Nephron (organoid): Measurements from ENCODE around the gene ZSWIM2.
"Not testable (repeated sequence)": the region's sequence is repeated elsewhere in the genome, so short reads cannot be mapped to it uniquely, and the experiment has no call there.

Experiments
- H3K27ac Mint-ChIP-seq, 3 experiments: 2 replicates each; pipeline ENCODE4 v1.8.0; 2020; ENCODE audit warnings: mixed read lengths in 3 of 3, mild to moderate bottlenecking in 2 of 3, moderate library complexity in 1 of 3
- H3K27me3 Mint-ChIP-seq: 2 replicates; pipeline ENCODE4 v1.8.0; 2021; ENCODE audit warnings: low read depth, mild to moderate bottlenecking, moderate library complexity, mixed read lengths
- H3K36me3 Mint-ChIP-seq: 2 replicates; pipeline ENCODE4 v1.8.0; 2020; ENCODE audit warnings: low read depth, mixed read lengths
- H3K4me1 Mint-ChIP-seq: 2 replicates; pipeline ENCODE4 v1.8.0; 2020; ENCODE audit warnings: mixed read lengths
- H3K4me3 Mint-ChIP-seq, 3 experiments: 2 replicates each; pipeline ENCODE4 v1.8.0; 2020; ENCODE audit warnings: mild to moderate bottlenecking in 3 of 3, mixed read lengths in 3 of 3, moderate library complexity in 2 of 3
- H3K9me3 Mint-ChIP-seq: 2 replicates; pipeline ENCODE4 v1.8.0; 2020; ENCODE audit warnings: mixed read lengths
- TF ChIP-seq, protein P1 (sequence below), 3 experiments: fragments of 200-600 bp; sonication (generic); IDR thresholded peaks; one replicate each; pipeline ENCODE4 v1.5.0; 2021; ENCODE audit warnings: antibody characterized with exemption in 3 of 3; ENCODE audit not compliant: unreplicated experiment in 3 of 3

ZSWIM2 gene

DNA sequence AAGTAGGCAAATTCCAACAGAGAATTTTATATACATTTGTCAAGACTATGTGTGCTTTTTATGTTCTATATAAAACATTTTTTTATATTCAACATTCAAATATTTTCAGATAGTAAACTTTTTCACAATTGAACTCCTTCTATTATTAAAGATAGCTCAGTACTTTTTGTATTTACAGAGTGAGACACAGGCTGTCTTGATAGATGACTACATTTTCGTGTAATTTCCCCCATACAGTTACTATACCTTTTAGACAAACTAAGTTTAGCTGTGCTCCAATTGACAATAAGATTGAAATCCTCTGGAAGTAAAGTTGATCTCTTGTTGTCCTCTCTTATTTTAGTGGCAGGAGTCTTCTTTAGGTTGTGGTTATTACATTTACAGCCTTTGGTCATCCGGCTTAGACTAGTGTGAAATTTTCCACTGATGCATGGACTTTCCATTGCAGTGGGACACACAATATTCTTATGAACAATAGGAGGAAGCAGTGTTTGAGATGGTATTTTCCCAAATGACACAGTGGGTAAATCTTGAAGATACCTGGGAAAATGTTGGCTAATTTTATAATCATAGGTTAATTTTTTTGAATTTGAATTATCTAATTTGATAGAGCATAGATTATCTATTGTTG, 21.0 kb downstream of the ZSWIM2 start:
- H3K4me3 Mint-ChIP-seq: no peak overlapping the region
- TF ChIP-seq, protein P1, sequence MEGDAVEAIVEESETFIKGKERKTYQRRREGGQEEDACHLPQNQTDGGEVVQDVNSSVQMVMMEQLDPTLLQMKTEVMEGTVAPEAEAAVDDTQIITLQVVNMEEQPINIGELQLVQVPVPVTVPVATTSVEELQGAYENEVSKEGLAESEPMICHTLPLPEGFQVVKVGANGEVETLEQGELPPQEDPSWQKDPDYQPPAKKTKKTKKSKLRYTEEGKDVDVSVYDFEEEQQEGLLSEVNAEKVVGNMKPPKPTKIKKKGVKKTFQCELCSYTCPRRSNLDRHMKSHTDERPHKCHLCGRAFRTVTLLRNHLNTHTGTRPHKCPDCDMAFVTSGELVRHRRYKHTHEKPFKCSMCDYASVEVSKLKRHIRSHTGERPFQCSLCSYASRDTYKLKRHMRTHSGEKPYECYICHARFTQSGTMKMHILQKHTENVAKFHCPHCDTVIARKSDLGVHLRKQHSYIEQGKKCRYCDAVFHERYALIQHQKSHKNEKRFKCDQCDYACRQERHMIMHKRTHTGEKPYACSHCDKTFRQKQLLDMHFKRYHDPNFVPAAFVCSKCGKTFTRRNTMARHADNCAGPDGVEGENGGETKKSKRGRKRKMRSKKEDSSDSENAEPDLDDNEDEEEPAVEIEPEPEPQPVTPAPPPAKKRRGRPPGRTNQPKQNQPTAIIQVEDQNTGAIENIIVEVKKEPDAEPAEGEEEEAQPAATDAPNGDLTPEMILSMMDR (IDR thresholded peaks at IDR 0.05; ENCODE audit: unreplicated experiment in 3 of 3): no peak
- H3K4me1 Mint-ChIP-seq: no peaks in the 10 kb centered on the region
- H3K27ac Mint-ChIP-seq: no peak overlapping the region
- H3K9me3 Mint-ChIP-seq: no peaks in the 10 kb centered on the region
- no peaks in the 10 kb centered on the region for H3K36me3 Mint-ChIP-seq
- no peaks in the 10 kb centered on the region for H3K27me3 Mint-ChIP-seq

DNA sequence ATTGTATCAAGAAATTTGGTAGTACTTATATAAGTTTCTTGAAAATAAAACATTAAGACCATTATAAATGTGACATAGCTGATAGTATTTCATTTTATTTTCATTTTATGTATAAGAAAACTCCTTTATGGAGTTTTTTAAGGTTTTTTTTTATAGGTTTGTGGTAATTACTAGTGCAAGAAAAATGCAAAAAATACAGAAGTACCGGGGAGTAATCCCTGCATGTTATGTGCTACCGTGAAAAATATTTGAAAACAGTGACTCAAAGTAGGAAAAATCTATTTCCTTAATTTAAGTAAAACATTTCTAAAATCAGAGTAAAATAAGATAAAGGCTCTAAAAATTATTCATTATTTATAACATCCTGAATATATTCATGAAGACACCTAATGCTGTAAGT, 21.6 kb downstream of the ZSWIM2 start:
- H3K36me3 Mint-ChIP-seq: no peaks in the 10 kb centered on the region
- no peaks in the 10 kb centered on the region for H3K27me3 Mint-ChIP-seq
- no peaks in the 10 kb centered on the region for H3K9me3 Mint-ChIP-seq
- no peak overlapping the region for H3K4me3 Mint-ChIP-seq
- no peak overlapping the region for H3K27ac Mint-ChIP-seq
- TF ChIP-seq, protein P1 (IDR thresholded peaks at IDR 0.05; ENCODE audit: unreplicated experiment in 3 of 3): no peak
- H3K4me1 Mint-ChIP-seq: no peaks in the 10 kb centered on the region

DNA sequence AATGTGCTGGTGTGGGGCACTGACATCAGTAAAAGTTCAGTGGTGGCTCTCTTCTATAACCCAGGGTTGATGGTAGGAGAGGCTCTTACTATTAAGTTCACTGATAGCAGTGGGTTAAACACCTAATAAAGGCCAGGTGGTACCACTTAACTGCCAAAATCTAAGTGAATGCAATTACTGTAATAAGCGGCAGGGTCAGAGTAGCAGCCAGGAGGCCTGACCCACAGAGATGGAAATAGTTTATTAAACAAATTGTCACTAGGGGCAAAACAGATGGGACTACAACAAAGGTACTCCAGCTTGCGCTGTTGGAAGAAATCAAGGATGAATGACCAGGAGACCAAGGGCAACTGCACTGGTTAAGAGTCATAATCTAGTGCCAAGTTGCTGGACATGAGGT, 26.6 kb downstream of the ZSWIM2 start:
- TF ChIP-seq, protein P1 (IDR thresholded peaks at IDR 0.05; ENCODE audit: unreplicated experiment in 3 of 3): no peak
- Mint-ChIP-seq H3K4me3 (no peak overlapping the region), H3K27ac (no peak overlapping the region), H3K9me3 (no peaks in the 10 kb centered on the region), H3K27me3 (no peaks in the 10 kb centered on the region), H3K36me3 (no peaks in the 10 kb centered on the region), H3K4me1 (no peaks in the 10 kb centered on the region)

DNA sequence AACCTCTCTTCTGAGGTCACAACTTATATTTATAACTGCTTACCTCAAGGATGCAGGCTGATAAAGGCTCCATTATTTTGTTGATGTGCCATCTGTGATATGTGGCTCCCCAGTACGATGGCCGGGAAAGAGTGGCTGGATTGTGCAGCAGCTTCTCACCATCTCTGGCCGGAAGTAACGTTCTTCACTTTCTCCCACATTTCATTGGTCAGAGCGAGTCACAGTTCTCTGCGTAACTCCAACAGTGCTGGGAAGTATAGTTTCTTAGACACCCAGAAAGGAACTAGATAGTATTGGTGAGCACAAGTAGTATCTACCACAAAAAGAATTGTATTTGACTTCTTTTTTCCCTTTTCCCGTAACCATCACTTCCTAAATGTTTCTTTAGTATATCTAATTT, 28.7 kb downstream of the ZSWIM2 start:
- H3K27me3 Mint-ChIP-seq: no peaks in the 10 kb centered on the region
- no peaks in the 10 kb centered on the region for H3K36me3 Mint-ChIP-seq
- no peak overlapping the region for H3K27ac Mint-ChIP-seq
- TF ChIP-seq, protein P1 (IDR thresholded peaks at IDR 0.05; ENCODE audit: unreplicated experiment in 3 of 3): no peak
- peaks cover 6% of the 10 kb centered on the region for H3K9me3 Mint-ChIP-seq
- no peaks in the 10 kb centered on the region for H3K4me1 Mint-ChIP-seq
- no peak overlapping the region for H3K4me3 Mint-ChIP-seq

DNA sequence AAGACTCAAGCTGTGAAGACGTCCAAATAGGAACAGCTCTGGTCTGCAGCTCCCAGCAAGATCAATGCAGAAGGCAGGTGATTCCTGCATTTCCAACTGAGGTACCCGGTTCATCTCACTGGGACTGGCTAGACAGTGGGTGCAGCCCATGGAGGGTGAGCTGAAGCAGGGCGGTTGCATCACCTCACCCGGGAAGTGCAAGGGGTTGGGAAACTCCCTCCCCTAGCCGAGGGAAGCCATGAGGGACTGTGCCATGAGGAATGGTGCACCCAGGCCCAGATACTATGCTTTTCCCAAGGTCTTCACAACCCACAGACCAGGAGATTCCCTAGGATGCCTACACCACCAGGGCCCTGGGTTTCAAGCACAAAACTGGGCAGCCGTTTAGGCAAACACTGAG, 37.2 kb downstream of the ZSWIM2 start:
- not testable (repeated sequence) for H3K27ac Mint-ChIP-seq, H3K4me3 Mint-ChIP-seq, H3K27me3 Mint-ChIP-seq, H3K36me3 Mint-ChIP-seq, H3K4me1 Mint-ChIP-seq
- peaks cover 12% of the 10 kb centered on the region for H3K9me3 Mint-ChIP-seq

DNA sequence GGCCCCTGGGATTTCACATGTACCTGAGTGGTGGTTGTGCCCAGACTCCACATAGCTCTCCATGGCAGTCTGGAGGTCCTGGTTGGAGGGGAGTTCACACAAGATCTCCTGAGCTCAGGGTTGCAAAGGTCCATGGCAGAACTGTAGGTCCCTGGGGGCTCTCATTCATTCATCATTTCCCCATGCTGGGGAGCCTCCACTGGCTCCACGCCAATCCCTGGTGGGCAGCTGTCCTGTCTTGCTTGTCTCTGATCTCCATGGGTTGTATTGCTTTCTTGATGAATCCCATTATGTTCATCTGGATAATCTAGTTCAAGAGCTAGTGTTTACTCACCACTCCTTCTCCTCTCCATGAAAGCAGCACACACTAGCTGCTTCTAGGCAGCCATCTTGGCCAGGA, 42.4 kb downstream of the ZSWIM2 start:
- Mint-ChIP-seq H3K4me3 (no peak overlapping the region), H3K27ac (no peak overlapping the region), H3K4me1 (no peaks in the 10 kb centered on the region), H3K9me3 (peaks cover 16% of the 10 kb centered on the region), H3K36me3 (no peaks in the 10 kb centered on the region), H3K27me3 (peaks cover 4% of the 10 kb centered on the region)
- TF ChIP-seq, protein P1 (IDR thresholded peaks at IDR 0.05; ENCODE audit: unreplicated experiment in 3 of 3): no peak

DNA sequence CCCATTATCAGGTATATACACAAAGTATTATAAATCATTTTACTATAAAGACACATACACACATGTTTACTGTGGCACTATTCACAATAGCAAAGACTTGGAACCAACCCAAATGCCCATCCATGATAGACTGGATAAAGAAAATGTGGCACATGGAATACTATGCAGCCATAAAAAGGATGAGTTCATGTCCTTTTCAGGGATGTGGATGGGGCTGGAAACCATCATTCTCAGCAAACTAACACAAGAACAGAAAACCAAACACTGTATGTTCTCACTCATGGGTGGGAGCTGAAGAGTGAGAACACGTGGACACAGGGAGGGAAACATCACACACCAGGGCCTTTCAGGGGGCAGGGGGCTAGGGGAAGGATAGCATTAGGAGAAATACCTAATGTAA, 50.4 kb downstream of the ZSWIM2 start:
- H3K4me3 Mint-ChIP-seq, H3K27me3 Mint-ChIP-seq, H3K27ac Mint-ChIP-seq, H3K36me3 Mint-ChIP-seq, H3K4me1 Mint-ChIP-seq, H3K9me3 Mint-ChIP-seq: not testable (repeated sequence)
